GM21367 (cell line): ENCODE results near the gene ADI1.

Source experiments
- ATAC-seq: cut with Tn5 transposase; IDR thresholded peaks from one replicate; pipeline ENCODE4 v1.9.1; 2021; ENCODE audit not compliant: unreplicated experiment

The ADI1 gene

DNA sequence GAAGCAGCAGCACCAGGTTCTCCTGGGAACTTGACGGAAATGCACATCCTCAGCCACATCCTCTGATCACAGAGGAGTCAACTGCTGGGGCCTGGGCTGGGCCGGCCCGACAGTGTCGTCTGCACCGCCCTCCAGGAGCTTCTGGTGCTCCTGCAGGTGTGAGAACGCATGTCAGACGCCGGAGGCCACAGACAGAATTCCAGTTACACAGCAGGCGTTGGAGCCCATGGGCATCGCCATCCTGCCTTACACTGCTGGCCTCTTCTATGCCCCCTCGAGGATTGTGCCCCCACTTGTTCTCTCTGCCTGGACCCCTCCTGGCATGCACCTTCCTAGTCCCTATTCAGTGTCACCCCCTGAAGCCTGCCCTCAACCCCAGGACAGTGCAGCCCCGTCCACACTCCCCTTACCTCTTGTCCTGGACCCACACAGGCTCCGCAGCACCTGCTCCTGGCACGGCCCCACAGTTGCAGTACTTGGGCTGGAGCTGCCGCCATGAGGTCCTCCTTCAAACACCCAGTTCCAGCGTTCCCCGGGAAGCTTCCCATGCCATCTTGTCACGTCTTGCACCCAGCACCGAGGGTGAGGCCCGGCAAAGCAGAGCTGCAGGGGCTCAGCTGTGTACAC, 37.5 kb downstream of the ADI1 start:
- no peak for ATAC-seq

DNA sequence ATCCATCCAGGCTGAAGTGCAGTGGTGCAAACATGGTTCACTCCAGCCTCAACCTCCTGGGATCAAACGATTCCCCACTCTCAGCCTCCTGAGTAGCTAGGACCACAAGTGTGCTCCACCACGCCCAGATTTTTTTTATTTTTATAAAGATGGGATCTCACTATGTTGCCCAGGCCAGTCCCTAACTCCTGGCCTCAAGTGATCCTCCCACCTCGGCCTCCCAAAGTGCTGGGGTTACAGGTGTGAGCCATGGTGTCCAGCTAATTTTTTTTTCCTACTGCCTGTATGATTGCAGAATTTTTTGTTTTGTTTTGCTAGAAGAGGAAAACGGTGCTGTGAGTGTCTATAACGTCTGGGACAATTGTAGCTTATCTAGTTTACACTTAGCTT, 38.3 kb downstream of the ADI1 start:
- ATAC-seq, result no peak

DNA sequence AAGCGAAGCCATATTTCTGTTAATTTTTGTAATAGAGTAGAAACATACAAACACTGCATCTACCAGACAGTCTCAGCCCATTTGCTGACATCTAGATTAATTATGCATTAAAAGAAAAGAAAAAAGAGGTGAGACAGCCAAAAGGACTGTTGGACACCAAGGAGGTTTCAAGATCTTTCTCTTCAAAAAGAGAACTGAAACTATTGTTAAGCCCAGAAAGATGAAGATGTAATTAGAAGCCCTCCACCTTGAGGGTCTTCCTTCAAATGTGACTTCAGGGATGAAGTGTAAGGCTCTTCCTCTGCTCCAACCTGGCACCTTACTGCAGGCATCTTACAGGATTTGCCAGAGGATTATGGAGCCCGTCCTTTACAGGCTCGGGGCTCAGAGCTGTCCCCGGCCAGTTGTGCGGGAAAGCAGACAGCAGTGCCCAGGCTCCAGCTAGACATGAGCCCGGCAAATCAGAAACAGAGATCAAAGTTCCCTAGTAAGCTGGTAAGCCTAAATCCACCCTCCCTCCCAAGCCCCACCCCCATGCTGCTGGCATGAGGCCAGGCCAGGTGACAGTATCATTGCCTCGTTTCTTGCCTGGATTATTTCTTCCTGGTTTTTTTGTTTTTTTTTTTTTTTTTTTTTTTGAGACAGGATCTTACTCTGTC, 38.9 kb downstream of the ADI1 start:
- no peak for ATAC-seq

DNA sequence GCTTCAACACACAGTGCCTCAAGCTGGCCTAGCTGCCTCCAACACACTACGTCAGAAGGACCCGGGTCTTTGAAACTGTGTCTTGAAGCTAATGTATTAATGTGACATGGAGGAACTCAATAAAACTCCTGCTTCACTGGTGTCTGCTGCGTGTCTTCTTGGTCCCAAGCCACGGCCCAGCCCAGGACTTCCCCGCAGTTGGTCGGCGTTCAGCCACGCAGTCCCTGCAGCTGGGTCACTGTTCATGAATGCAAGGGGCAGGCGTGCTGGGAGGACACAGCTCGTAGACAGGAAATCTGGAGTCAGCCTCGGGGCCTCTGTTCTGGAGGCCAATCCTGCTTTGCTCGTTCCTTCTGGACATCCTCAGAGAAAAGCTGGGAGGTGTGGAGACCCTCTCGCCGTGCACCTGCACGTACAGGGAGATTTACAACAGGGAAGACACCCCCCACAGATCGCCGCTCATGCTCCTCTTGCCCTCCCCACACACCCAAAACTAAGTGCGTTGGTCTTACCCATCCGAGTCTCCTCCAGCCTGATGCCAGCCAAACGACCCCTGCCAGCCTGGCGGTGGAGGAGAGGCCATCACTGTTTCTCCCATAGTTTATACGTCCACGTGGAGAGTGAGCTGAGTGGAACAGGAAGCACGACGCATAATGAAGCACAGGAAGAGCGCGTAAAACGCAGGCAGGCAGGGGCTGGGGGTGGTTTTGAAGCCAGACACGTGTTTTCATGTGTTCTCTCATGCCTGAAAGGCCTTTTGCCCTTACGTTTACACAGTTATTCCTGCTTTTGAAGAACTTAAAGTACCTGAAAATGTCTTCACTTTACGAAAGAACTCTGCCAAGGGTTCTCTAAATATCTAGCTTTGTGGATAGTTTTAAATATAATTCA, 39.7 kb downstream of the ADI1 start:
- no peak for ATAC-seq

DNA sequence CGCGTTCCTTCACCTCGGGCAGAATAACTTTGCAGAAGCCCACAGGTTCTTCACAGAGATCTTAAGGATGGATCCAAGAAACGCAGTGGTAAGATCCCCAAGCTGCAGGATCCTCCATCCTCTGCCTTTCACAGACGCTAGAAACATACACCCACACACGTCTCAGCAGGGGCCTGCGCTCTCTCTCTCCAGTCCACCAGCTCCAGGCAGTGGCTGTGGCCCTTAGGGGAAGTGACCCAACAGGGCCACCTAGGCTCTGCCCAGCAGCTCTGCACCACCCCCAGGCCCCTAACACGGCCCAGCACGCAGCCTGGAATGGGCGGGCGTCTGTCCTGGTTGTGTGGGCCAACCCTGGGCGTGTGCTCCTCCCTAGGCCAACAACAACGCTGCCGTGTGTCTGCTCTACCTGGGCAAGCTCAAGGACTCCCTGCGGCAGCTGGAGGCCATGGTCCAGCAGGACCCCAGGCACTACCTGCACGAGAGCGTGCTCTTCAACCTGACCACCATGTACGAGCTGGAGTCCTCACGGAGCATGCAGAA, 40.4 kb downstream of the ADI1 start:
- ATAC-seq, result no peak

DNA sequence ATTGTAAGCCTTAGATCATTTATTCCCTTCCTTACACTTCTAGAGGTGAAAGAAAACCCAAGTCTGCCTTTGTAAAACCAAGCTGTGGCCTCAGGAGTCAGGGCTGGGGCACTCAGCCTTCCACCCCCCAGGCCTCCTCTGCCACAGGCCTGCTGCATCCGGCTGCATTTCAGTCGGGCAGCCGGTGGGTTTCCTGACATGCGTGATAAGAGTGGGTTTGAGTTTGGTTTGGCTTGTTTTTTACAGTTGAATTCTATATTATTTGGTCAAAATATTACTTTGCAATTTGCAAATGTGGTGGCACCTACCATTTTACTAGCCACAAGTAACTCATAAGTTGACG, 42.4 kb downstream of the ADI1 start:
- ATAC-seq, result no peak

DNA sequence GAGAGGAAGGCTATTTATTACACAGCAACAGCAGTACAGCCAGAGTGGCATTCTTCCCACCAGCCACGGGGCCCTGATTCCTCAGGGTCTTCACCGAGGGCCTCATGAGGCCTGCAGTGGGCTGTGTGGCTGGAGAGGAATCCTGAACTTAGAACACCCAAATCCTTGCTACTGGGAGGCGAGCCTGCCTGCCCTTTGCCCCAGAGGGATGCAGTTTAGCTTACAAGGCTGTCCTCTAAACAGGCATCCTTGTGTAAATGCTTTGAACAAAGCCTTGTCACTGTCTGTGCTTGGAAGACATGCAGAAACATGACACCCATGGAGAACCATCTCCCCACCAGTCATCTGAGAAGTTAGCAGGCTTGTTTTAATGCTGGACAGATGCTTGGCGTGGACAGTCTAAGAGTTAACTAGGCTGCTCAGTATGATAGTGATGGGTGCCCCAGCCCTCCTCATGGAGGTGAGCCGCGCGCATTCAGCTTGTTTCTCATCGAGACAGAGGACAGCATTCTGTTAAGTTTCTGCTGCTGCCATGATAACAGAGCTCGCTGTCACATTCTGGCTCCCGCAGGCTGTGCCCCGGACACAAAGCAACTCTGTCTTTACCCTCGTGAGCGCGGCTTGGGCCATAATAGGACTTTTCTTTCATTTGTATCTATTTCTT, 42.9 kb downstream of the ADI1 start:
- ATAC-seq, result no peak

DNA sequence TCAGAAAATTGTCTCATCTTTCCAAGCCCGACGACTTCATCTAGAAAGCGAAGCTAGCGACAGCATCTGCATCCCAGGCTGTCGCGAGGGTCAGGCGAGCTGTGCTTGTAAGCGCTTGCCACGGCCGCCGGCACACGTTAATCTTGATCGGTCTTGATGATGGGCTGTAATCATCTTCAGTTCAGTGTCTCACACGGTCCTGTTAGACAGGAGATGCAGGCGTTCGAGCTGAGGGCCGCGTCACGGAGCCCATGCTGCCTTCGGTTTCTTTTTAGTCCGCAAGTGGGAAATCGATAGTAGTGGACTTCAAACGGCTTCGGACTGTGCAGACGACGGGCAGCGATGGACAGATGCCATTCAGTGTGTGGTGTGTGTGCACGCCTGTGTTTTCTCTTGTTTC, 43.6 kb downstream of the ADI1 start:
- no peak for ATAC-seq

DNA sequence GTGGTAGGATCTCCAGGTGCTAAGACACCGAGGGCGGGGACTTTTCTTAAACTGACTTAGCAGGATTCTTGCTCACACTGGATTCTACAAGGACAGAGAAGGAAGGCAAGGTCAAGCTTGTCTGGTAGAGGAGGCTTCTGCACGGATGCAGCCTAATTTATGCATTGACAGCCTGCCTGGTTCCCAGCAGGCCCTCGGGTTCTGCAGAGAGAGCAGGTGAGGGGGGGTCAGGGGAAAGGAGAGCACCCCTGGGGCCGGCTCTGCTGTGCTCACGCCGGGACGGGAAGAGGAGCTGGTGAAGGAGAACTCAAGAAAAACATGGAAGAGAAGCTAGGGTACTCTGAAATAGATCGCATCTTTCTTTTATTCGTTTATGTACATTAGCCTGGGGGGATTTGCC, 46.4 kb downstream of the ADI1 start:
- ATAC-seq, result no peak

DNA sequence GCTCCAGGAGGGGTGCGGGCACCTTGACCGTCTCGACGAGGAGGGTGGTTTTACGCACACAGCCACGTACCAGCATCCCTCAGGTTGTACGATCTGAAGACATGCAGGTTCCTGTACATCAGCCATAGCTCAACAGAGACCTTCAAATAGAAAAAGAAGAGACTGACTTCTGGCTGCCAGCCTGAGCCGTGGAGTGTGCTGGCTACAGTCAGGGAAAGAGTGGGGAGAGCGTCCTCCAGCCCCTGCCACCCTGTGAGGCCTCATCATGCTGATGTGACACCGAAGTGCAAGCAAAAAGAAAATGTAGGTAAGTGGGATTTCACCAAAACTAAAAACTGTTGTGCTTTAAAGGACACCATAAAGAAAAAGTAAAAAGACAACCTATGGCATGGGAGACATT, 47.0 kb downstream of the ADI1 start:
- no peak for ATAC-seq

DNA sequence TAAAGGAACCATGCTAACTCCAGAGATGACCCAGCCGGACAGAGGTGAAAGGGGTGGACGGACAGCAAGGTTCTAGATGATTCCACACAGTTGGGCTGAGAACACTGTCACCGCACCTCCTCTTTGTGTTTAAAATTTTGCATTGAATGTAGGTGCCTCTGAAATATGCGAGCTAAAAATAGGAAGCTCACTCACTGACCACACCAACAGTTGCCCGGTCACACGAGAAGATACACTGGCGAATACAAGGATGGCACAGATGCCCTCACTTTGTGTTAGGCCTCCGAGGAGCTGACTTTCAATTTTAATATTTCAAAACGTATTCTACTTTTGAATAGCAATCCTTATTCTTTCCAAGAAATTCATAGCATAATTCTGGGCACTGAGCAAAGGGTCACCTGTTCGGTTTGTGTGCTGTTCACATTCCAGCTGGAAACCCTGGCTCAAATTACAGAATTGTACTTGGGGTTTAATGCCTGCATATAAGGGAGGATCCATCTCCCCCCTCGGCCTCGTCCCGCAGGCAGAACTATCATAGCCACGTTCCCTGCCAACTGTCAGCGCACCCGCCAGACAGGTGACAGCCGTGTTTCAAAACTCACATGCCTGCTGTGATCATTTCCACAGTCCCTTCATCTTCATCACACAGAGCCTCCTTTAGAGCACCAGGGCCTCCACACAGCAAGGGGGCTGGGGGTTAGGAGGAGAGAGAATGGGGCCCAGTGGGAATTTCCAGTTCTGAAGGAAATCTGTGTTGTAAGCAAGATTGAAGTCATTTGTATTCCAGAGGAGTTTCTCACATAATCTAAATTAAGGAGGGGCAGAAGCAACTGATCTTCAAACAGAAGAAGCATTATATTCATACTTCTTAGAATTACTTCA, 48.2 kb downstream of the ADI1 start:
- no peak for ATAC-seq

DNA sequence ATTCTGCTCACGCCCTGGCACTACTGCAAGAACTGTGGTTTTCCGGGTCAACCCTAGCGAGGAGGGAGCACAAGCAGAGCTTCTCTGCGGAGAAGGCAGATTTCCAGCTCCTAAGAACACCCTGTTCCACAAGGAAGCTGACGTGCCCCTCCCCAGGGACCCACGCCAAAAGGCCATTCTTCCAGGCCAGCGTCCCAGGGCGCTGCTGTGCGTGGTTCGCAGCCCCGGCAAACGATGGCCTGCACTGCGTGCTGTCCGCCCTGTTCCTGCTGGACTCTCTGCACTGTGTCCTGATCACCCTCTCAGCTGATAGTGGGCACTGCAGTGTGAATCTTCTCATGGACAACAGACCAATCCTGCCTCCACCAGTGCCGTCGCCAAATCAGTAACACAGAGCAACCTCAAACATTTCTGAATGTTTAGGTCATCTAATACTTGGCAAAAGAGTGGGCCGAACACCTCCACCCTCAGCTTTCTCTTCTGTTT, 49.1 kb downstream of the ADI1 start:
- ATAC-seq, result no peak

DNA sequence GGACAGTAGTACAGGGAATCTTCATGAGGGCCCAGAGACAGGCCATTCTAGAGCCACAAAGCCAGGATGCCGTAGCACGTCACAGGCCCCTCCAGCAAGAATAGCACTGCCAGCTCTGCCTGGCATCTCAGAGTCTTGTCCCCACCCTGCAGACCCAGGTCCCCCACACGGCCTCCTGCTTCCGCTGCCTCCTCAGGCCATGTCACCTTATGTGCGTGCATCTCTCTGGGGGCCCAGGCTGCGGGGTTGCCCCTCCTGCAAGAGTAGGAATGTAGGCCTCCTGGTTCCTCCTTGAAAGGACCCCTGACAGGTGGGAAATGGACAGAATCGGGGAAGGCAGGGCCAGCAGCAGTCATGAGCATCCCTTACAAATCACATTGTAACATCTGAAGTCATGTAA, 49.8 kb downstream of the ADI1 start:
- no peak for ATAC-seq

DNA sequence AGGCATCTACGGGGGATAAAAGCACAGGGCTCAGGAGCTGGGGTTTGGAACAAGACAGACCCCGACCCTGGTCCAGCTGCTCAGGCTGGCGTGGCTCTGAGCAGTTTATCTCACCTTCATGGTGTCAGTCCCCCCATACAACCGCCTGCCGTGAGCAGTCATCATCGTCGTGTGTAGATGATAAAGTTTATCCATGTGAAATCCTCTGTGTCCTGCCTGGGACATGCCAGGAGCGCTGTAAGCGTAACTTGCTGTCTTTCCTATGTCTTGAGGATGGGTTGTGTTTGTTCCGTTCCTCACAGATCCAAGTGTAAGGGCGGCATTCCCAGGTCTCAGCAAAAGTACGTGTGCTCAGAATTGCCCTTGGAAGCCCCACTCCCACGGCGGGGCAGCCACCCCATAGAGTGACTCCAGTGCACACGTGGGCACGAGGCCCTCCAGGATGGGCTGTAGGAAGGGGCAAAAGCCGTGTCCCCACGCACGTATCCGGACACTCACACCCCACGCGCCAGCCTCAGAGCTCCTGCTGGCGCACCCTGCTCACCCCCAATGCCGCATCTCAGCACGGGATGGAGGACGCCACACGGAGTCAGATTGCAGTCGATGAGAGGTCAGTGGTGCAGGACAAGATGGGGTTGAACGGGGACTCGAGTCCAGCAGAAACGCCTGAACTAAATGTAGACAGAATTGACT, 50.9 kb downstream of the ADI1 start:
- ATAC-seq, result no peak

DNA sequence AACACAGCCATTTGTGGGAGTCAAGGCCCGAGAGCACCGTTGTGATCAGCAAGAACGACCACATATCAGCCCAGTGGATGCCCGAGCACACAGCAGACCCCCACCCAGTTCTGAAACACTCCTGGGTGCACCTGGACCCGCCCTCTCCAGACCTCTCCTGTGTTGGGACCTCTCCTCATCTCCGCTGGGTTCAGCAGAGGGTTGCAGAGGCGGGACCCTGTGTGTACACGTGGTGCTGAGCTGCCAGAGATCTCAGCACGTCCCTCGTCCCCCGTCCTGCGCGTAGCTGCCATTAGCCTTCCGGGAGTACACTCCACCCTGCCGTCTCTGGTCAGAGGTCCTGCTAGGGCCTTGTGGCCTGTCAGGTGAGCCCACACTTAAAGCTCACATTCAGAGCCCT, 51.7 kb downstream of the ADI1 start:
- ATAC-seq, result no peak

DNA sequence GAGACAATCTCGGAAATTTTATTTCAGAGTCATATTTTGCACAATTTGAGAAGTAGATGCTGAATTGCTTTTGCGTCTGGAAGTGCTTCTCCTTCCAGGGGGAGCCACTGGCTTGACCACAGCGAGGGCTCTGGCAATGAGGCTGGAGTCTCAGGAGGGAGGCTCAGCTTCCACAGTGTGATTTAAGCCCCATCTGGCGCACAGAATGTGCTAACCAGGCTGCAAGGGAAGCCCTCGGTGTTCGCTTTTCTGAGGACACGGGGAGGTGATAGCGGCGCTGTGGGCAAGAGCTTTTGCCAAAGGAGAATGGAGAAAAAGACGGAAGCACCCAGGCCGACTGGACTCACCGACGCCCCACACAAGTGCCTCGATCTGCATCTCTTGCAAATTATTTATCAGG, 52.4 kb downstream of the ADI1 start:
- ATAC-seq, result no peak

DNA sequence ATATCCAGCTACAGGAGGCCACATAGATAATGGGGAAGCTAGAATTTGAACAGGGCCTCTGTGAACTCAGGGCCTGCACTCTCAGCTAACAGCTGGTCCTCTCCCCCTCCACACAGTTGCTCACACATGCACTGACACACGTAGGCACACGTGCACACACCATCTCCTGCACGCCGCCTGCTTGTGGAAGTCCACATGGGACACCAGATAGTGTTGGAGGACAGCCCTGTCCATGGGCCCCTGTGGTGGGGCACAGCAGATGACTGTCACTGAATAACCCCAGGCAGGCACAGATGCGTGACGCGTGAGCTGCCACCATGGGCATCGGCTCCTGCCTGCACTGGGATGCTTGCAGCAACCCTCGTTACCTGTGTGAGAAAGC, 52.9 kb downstream of the ADI1 start:
- no peak for ATAC-seq

DNA sequence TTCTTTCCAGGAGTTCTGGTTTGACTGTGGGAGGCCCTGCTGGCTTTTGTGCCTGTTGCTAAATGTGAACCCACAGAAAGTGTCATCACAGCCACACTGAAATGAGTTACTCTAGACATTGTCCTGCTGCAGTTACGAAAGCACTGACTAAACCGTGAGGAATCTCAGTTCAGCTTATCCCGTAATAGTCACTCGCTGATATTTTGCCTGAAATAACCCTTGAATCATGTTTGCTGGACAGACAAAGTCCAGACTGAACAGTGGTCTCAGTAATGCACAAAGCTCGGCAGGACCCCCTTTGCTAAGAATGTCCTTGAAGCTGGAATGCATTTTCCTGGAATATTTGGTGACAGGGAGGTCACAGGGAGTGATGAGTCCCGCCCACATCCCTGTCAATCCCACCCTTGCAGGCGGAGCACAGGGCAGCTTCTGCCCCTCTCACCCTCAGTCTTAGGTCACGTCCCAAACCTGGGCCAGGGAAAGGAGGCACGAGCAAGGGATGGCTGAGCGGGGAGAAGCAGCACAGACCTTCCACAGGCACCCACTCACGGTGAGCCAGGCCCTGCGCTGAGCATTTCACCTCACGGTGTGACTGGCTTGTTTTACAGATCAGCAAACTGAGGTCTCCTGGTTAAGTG, 53.4 kb downstream of the ADI1 start:
- no peak for ATAC-seq

DNA sequence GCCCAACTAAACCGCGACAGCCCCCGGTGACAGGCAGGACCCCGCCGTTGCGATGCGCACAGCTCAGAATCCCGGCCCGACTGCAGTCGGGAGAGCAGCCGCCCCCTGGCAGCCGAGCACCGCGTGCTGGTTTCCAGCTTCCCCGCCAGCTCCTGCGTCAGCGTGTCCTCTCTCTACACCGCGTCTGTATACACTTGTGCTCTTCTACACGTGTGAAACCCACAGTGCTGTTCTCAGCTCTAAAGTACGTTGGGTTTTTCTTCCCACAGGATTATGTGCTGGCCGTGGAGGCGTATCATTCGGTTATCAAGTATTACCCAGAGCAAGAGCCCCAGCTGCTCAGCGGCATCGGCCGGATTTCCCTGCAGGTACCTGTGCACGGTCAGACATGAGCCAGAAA, 54.0 kb downstream of the ADI1 start:
- ATAC-seq, result no peak
